ENCODE measurements around the gene NCAPH2. TPM values are rescaled to one million over a fixed set of nuclear protein-coding genes. Genes with fewer than 3 reads are reported as not detected.
A peak's percentile ranks its signal among the peaks of the same experiment; 100 is the strongest.

NCAPH2 gene
- total and polyA plus RNA-seq, 2 of the 13 experiments (the other 11 are each of a cell fraction or from before 2014, with no cell fraction given) = 28.1 to 64.4 TPM

- TF ChIP-seq ZNF7 (CRISPR knock-in tag; IDR thresholded peaks at IDR 0.05) = peak; percentile 11; the same call in 1 of the 2 replicates
- TF ChIP-seq, protein P1, sequence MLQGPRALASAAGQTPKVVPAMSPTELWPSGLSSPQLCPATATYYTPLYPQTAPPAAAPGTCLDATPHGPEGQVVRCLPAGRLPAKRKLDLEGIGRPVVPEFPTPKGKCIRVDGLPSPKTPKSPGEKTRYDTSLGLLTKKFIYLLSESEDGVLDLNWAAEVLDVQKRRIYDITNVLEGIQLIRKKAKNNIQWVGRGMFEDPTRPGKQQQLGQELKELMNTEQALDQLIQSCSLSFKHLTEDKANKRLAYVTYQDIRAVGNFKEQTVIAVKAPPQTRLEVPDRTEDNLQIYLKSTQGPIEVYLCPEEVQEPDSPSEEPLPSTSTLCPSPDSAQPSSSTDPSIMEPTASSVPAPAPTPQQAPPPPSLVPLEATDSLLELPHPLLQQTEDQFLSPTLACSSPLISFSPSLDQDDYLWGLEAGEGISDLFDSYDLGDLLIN (CRISPR knock-in tag; IDR thresholded peaks at IDR 0.05; ENCODE audit: borderline replicate concordance) = peak; percentile 47; the same call in 1 of the 2 replicates
- peak; percentile 81 for TF ChIP-seq ZFX (CRISPR knock-in tag; IDR thresholded peaks at IDR 0.05; ENCODE audit: low read depth)
- TF ChIP-seq KDM5B (CRISPR knock-in tag; IDR thresholded peaks at IDR 0.05; ENCODE audit: borderline replicate concordance) = peak; percentile 79; the same call in 1 of the 2 replicates
- 0 out of 2 replicates have a peak, but pooled peaks have one; percentile 14 for TF ChIP-seq RFXAP (CRISPR knock-in tag; IDR thresholded peaks at IDR 0.05; ENCODE audit: borderline replicate concordance)
- TF ChIP-seq AHR (CRISPR knock-in tag; IDR thresholded peaks at IDR 0.05) = 0 out of 2 replicates have a peak, but pooled peaks have one; percentile 61
- TF ChIP-seq TGIF2 (CRISPR knock-in tag; IDR thresholded peaks at IDR 0.05) = peak; percentile 82
- peak; percentile 37; the same call in 1 of the 2 replicates for TF ChIP-seq FOSL2 (CRISPR knock-in tag; IDR thresholded peaks at IDR 0.05)
- peak; percentile 94; the same call in 1 of the 2 replicates for TF ChIP-seq ZNF546 (CRISPR knock-in tag; conservative IDR thresholded peaks at IDR 0.05)
- TF ChIP-seq CEBPZ (IDR thresholded peaks at IDR 0.05; ENCODE audit: low read length) = no peak
- no peak for TF ChIP-seq ZNF644 (CRISPR knock-in tag; IDR thresholded peaks at IDR 0.05; ENCODE audit: low read depth)
- peak; percentile 96 for TF ChIP-seq KDM2A (CRISPR knock-in tag; IDR thresholded peaks at IDR 0.05; ENCODE audit: borderline replicate concordance, low read depth)
- peak; percentile 47; the same call in 1 of the 2 replicates for TF ChIP-seq SNAPC5 (CRISPR knock-in tag; IDR thresholded peaks at IDR 0.05; ENCODE audit: borderline replicate concordance)
- TF ChIP-seq SRSF1 (optimal IDR thresholded peaks at IDR 0.05; ENCODE audit: low read depth, low read length) = peak; percentile 8
- TF ChIP-seq SNAI1 (CRISPR knock-in tag; IDR thresholded peaks at IDR 0.05; ENCODE audit: borderline replicate concordance) = 0 out of 2 replicates have a peak, but pooled peaks have one; percentile 58
- TF ChIP-seq KAT8 (CRISPR knock-in tag; IDR thresholded peaks at IDR 0.05) = peak; percentile 85
- TF ChIP-seq TBX3 (IDR thresholded peaks at IDR 0.05; ENCODE audit: borderline replicate concordance) = no peak
- peak; percentile 49 for TF ChIP-seq ZBTB7B (CRISPR knock-in tag; IDR thresholded peaks at IDR 0.05)
- TF ChIP-seq IKZF4 (CRISPR knock-in tag; IDR thresholded peaks at IDR 0.05; ENCODE audit: borderline replicate concordance, low read depth, not compliant biosample characterization) = peak; percentile 59
- TF ChIP-seq, protein P2, sequence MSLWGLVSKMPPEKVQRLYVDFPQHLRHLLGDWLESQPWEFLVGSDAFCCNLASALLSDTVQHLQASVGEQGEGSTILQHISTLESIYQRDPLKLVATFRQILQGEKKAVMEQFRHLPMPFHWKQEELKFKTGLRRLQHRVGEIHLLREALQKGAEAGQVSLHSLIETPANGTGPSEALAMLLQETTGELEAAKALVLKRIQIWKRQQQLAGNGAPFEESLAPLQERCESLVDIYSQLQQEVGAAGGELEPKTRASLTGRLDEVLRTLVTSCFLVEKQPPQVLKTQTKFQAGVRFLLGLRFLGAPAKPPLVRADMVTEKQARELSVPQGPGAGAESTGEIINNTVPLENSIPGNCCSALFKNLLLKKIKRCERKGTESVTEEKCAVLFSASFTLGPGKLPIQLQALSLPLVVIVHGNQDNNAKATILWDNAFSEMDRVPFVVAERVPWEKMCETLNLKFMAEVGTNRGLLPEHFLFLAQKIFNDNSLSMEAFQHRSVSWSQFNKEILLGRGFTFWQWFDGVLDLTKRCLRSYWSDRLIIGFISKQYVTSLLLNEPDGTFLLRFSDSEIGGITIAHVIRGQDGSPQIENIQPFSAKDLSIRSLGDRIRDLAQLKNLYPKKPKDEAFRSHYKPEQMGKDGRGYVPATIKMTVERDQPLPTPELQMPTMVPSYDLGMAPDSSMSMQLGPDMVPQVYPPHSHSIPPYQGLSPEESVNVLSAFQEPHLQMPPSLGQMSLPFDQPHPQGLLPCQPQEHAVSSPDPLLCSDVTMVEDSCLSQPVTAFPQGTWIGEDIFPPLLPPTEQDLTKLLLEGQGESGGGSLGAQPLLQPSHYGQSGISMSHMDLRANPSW (CRISPR knock-in tag; IDR thresholded peaks at IDR 0.05; ENCODE audit: borderline replicate concordance) = peak; percentile 80; the same call in 1 of the 2 replicates
- TF ChIP-seq FOXA3 (CRISPR knock-in tag; IDR thresholded peaks at IDR 0.05) = peak; percentile 44; the same call in 1 of the 2 replicates
- TF ChIP-seq ZSCAN30 (CRISPR knock-in tag; IDR thresholded peaks at IDR 0.05) = no peak
Measured at GRCh38 chr22:50525104-50525857, 17.3 kb downstream of the NCAPH2 start, which contains the start of gene SCO2 (continued).

Measured in HepG2 (cell line).